Prostate gland (tissue), 2 donors: ENCODE results near the gene FGGY.
A peak's percentile ranks its signal among the peaks of the same experiment; 100 is the strongest.

ENCODE experiments used
- CTCF ChIP-seq, 4 experiments: fragments of 200-600 bp in 2 of 4; fragments of 450-650 bp in 2 of 4; sonication (generic) in 2 of 4; IDR thresholded peaks; 1 replicate in 3 of 4; 2 replicates in 1 of 4; pipeline ENCODE4 v1.5.1; 2016 to 2019; ENCODE audit warnings: antibody characterized with exemption in 4 of 4, mild to moderate bottlenecking in 2 of 4, moderate library complexity in 2 of 4
- POLR2A ChIP-seq: fragments of 450-650 bp; IDR thresholded peaks from one replicate; pipeline ENCODE4 v1.6.1; 2016; ENCODE audit warnings: antibody characterized with exemption, mild to moderate bottlenecking
- POLR2AphosphoS5 ChIP-seq: sonication (generic); formaldehyde crosslinking; IDR thresholded peaks from one replicate; pipeline ENCODE4 v1.6.1; 2017; ENCODE audit warnings: antibody characterized with exemption

- TF ChIP-seq CTCF (IDR thresholded peaks at IDR 0.05) (no peak), POLR2A (no peak), POLR2AphosphoS5 (peak; percentile 79)
These were observed 376.9 kb downstream of the FGGY start for GRCh38 chr1:59673573-59674450.
